Ecto neural progenitor cell (in vitro differentiated cells): Measurements from ENCODE around the gene MOB3A.
"Not testable (repeated sequence)": the region's sequence is repeated elsewhere in the genome, so short reads cannot be mapped to it uniquely, and the experiment has no call there.

Experiments used
- DNase-seq: peaks from one replicate; pipeline ENCODE4 v3.0.0-alpha.2; 2018; ENCODE audit warnings: low spot score

The MOB3A gene

DNA sequence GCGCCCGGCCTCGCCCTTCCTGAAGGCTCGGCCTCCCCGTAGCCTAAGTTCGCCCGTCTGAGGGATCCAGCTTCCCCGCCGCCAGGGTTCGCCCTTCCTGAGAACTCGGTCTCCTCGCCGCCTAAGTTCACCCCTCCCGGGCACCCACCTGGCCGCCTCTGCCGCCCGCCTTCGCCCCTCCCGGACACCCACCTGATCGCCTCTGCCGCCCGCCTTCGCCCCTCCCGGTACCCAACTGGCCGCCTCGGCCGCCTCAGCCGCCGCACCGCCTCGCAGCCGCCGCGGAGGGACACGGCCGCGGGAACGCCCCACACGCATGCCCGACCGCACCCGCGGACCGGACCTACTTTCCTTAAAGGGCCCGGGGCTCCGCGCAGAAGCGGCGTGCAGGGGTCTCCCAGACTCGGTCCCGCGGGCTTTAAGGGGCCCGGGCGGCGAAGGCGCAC is at the start of gene MOB3A:
TSS of gene MOB3A (minus strand) at position 293 of the 446 bp plus-strand sequence. CDS start 17,766 bp downstream, outside the sequence.
- DNase-seq, result no peak

DNA sequence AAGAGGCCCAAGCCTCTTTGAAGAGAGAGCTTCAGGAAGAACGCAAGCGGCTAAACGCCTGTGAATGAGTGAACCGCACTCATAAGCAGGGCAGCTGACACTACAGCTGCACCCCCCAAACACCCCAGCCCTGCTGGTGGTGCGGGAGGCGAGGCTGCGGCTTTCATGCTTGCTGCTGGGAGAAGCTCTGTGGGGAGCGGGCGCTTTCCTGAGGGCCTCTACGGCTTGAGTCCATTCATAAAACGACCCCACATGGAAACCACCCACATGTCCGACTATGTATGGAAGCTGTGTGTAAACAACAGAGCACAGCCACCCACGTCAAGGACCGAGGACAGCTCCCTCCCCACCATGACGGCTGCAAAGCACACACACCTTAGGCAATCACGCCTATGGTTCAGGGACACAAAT is 49.7 kb upstream of the MOB3A start:
- no peak for DNase-seq

DNA sequence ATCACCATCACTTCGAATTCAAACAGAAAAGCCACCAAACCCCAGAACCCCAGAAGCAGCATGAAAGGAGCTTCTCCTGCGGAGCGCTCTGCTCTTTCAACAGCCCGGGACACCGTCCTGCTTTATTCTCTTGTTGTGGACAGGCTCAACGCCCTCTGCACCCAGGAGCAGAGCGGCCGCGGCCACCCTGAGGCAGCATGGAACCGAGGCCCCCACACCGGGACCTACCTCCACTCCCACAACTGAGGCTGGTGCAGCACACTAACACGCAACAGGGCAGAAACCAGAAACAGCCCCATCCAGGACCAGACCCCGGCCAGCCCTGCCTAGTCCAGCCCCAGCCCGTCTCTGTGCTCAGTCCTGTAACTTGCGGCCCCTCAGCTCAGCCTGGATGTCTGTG is 48.1 kb upstream of the MOB3A start:
- DNase-seq, result no peak

DNA sequence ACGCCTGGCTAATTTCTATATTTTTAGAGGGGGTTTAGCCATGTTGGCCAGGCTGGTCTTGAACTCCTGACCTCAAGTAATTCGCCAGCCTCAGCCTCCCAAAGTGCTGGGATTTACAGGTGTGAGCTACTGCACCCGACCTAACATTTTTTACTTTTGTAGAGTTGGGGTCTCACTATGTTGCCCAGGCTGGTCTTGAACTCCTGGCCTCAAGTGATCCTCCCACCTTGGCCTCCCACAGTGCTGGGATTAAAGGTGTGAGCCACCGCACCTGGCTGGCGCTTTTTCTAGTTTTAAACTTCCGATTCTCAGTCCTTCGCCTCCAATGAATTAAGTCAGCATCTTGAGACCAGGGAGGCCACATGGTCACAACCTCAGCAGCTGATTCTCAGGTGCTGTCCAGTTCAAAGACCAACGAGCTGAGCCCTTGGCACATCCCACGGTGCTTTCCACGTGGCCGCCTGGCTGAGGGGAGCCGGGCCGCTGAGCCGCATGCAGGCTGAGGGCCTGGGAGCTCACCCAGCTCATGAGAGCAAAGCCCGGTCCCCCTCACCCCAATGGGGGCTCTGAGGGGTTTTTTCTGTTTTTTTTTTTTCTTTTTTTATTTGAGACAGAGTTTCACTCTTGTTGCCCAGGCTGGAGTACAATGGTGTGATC is 46.2 kb upstream of the MOB3A start:
- no peak for DNase-seq

DNA sequence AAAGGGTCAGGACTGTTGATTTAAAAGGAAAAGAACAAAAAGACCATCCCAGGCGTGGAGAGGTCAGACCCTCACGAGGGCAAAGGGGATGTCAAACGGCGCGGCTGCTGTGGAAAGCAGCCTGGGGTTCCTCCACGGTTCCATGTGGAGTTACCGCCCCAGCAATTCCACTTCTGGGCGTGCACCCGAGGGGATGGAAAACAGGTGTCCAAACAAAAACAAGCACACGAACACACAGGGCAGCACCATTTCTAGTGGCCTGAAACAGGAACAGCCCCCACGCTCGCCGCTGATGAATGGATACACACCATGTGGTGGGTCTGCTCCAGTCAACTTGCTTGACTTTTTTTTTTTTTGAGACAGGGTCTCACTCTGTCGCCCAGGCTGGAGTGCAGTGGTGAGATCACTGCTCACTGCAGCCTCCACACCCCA is 44.0 kb upstream of the MOB3A start:
- no peak for DNase-seq

DNA sequence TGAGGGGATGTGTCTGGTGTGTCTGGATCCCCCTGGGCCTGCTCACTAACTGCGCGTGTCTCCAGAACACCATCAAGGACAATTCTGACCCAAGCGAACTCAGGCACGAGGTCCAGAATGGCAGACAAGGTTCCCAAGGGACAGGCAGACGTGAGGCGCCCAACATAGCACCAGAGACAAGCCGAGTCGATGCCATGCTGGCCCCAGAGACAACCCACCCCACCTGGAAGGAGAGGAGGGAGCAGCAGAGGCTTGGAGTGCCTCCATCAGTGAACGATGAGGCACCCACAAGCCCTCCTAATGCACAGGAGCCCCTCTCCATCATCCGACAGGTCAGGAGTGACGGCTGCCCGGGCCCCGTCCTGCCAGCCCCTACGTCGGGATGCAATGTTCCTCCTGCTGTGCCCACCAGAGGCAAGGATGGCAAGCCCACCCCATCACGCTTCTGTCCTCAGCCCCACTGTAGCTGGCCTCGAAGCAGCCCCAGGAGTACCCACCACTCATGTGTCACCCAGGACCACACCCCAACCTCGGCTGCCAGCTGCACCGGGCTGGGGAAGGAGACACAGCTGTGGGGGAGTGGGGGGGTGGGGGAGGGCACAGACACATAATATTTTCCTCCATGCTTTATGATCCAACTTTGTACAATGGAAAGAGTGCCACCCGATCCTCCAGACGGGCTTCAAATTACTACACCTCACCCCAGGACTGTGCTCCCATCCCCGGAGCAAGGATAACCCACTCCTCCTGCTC is 43.4 kb upstream of the MOB3A start:
- DNase-seq, result no peak

DNA sequence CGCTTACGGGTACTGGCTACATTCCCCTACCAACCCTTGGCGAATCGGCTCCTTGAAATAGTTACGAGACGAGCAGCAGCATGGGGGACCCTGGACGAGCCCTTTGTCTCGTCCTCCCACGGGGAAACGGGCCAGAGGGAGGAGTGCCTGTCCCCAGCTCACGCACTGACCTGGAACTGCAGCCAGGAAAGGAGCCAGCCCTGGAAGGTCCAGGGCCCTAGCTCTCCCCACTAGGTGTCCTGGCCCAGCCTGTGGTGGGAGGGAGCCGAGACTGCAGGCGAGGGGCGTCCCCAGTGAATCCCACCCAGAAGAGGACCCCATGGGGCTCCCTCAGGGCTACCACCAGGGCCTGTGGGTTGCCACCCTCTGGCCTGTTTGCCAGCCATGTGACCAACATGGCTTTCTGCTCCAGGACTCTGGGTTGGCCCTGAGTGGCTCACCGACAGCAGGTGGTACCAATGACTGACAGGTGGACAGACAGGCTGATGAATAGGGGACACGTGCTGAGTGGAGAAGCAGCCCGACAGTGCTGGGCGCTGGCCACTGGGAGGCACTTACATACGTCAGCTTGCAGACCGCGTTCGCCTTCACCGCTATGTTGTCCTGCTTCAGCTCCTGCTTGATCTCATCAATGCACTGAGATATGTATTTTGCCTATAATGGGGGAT is 42.1 kb upstream of the MOB3A start:
- no peak for DNase-seq

DNA sequence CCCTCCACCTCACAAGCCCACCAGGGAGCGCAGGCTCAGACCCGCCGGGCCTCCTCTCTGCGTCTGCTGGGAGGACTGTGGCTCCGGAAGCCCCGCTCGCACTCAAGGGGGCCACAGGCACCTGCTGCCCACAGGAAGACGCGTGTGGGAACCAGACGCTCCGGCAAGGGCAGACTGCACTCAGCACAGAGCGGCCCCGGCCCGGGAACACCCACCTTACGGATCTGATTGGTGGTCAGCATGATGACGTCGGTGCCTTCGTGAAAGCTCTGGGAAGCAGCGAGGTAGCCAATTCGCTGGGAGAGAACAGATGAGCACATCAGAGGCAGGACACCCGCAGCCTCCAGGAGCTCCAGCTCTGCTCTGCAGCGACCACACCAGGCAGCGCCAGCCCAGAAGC is 40.7 kb upstream of the MOB3A start:
- no peak for DNase-seq

DNA sequence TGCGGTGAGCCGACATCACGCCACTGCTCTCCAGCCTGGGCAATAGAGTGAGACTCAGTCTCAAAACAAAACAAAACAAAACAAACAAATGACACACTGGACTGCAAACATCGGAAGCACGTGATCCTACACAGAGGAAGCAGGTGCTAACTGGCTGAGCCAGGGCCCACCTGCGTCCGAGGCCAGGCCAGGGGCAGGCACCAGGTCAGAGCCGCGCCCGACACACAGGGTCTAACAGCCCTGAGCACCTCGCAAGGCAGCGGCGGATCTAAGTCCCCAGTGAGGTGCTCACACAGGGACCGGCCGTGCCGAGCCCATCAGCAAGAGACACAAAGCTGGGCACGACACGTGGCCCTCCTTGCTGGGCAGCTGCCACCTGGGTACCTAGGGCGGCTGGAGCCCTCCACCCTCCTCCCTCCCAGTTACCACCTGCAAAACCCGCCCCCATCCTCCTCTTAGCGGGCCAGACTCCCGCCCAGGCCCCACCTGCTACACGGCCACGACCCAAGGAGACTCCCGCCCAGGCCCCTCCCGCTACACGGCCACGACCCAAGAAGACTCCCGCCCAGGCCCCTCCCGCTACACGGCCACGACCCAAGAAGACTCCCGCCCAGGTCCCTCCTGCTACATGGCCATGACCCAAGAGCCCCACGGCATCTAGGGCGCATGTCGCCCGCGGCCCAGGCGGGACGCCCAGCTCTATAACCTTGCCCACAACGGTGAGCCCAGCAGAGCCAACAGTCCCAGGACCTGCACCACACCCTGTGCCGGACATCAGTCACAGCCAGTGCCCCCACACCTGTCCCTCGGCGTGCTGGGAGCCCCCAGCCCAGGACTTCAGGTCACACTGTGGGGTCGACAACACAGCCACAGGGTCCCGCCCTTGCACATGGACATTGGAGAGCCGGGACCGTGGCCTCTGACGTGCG is 39.6 kb upstream of the MOB3A start:
- no peak for DNase-seq

DNA sequence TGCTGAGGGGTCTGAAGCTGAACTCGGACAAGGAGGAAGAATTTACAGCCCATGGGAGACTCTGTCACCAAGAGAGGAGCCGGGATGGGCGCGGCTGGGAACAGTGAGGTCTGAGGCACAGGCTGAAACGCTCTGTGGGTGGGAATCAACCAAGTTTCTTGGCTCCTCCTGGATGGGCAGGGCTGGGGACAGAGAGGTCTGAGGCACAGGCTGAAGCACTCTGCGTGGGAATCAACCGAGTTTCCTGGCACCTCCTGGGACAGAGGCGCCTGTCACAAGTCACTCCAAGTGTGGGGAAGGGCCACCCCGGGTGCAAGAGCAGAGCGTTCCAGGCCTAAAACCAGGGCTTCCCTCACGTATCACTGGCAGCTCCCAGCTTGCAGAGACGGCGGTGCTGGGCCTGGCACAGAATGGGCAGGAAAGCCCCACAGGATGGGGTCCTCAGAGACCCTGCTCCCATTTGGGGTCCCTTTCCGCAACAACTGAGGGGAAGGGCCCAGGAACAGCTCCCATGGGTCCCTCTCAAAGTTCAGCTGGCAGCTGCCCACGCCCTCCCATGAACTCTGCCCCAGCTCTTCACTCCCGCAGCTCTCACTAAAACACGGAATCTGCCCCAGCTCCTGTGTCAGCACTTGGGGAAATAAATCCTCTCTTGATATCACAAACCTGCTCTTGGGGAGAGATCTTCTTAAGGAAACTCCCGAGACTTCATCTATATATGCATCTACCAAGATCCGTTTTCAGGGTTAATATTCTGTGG is 36.8 kb upstream of the MOB3A start:
- DNase-seq, result no peak

DNA sequence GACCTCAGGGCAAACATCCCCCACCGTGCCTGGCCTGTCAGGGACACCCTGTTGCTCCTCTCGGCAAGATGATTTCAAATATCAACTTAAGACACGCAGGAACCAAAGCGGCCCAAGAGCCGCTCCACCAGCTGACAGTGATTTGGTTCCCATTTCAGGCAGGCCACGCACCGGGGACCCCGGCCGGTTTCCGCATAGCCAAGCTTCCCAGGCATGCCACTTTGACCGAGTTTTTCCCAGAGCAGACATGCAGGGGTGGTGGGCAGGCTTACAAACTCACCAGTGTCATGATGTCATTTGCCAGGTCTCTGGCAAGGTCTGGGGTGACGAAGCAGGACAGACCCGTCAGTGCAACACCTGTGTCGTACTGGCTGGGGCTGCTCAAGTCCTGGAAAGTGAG is 36.1 kb upstream of the MOB3A start:
- DNase-seq, result no peak

DNA sequence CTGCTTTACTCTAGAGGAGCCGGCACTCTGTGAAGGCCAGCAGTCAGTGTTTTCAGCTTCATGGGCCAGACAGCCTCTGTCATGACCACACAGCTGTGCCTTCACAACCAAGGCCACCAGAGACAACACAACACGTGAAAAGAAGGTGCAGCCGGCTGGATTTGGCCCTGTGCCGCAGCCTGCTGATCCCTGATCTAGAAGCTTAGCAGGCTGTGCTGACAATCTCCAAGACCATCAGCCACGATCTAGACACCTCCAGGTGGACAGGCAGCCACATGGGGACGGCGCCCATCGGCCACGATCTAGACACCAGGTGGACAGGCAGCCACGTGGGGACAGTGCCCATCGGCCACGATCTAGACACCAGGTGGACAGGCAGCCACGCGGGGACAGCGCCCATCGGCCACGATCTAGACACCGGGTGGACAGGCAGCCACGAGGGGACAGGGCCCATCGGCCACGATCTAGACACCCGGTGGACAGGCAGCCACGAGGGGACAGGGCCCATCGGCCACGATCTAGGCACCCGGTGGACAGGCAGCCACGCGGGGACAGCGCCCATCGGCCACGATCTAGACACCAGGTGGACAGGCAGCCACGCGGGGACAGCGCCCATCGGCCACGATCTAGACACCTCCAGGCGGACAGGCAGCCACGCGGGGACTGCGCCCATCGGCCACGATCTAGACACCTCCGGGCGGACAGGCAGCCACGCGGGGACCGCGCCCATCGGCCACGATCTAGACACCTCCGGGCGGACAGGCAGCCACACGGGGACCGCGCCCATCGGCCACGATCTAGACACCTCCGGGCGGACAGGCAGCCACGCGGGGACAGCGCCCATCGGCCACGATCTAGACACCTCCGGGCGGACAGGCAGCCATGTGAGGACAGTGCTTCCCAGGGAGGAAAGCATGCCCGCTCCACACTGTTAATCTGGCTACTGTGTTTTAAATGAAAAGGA is 35.2 kb upstream of the MOB3A start:
- DNase-seq, result not testable (repeated sequence)

DNA sequence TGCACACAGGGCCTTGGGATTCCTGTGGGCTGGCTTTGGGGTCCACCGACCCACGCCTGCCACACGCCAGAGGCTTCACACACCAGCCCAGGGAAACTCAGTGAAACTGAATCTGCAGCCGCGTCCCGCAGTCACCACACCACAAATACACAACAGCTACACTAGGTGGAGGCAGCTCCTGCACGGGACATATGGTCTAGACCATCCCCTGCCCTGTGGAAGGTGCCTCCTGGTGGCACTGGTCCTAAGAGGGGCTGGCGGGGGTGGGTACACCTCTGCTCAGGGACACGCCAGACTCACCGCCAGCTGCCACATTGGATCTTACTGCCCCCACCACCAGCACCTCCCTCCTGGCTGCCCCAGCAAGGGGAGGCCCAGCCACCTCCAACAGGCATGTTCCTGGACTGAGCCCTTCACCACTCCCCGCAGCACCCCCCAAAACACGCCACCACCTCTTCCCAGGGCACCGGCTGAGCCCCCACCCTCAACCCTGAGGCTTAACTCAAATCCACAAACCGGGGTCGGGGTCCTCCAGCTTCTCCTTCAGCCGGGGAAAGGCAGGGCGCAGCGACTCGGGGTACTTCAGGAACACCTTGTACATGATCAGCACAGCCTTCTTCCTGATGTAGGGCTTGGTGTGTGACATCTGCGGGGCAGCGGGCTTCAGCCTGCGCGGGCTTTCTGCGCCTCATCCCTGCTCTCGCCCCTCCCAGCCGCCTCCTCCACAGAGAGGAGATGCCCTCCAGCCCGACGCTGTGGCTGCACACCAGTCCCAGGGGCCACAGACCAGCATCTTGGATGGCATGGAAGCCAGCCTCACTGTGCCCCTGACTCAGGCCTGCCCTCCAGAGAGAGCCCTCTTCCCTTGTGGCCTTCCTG is 34.0 kb upstream of the MOB3A start:
- DNase-seq, result no peak

DNA sequence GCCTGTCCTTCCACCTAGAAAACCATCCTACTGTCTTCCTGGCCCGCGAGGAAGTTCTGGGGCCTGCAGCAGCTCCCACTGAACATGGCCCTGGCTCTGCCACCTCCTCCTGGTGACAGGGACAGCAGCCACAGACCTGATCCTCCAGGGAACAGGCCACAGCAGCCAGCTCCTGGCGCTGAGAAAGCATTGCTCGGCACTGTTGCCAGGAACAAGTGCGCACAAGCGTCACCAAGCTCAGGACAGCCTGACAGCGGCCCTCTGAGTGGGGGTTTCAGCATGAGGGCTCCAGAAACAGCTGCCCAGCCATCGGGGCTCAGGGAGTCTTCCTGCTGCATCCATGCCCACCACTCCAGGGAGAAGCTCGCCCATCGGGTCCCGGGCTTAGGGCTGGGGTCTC is 33.4 kb upstream of the MOB3A start:
- DNase-seq, result no peak

DNA sequence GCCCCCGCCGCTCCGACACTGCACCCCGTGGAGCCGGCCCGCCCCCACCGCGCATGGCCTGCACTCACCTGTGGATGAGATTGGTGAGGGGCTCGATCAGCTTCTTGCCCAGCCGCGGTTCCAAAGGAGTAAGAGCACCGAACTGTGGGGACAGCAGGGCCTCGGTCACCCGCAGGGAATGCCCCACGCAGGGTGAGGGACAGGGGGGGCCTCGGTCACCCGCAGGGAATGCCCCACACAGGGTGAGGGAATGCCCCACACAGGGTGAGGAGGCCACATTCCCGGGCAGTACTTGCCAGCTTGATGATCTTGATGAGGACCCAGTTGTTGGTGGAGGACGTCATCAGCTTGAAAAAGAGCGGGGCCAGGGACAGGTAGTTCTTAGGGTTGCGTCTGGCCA is 32.9 kb upstream of the MOB3A start:
- no peak for DNase-seq

DNA sequence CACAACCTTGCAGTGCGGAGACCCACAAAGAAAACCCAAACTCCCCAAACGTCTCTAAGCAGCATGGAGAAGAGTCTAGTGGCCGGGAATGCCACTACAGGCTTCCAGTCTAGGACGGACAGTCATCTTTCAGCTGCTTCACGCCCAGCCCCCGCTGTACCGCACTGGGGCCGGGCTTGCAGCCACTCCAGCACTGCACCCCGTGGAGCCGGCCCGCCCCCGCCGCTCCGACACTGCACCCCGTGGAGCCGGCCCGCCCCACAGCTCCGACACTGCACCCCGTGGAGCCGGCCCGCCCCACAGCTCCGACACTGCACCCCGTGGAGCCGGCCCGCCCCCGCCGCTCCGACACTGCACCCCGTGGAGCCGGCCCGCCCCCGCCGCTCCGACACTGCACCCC is 32.1 kb upstream of the MOB3A start:
- DNase-seq, result not testable (repeated sequence)

DNA sequence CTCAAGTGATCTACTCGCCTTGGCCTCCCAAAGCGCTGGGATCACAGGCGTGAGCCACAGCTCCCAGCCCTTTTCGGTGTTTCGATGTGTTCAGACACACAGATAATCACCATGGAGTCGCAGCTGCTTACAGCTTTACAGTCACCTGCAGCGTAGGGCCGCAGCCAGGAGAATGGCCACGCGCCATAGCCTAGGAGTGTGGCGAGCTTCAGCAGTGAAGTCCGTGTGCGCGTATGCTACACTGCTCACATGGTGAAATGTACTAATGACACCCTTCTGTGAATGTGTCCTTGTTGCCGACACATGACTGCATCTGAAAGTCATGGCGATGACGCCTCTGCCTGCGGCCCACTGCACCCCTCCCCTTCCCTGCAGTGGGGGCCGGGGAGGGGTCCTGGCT is 31.6 kb upstream of the MOB3A start:
- DNase-seq, result no peak

DNA sequence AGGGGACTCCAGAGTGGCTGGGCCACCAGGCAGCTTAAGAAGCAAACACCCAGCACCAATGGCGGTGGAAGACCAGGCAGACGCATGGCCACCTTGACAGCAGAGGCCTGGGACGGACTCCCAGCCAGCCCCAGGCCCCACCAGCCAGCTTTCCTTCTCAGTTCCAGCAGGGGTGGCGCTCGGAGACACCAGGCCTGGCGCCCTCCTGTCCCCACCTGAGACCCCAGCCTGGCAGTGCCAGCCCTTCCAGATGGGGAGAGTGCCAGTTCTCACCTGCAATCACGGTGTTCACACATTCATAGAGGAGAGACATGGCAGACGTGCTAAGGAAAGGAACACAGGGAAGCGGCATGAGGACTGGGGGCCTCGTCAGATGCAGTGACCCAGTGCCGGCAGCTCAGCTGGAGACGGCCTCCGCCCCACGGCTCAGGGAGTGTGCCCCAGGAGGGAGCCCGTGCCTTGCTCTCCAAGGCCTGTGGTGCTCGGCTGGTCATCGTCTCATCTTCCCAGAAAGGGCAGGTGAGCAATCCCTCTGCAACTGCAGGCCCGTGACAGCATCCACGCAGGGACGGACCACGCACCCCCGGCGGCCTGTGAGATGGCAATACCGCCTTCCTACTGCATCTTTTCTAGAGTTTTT is 30.9 kb upstream of the MOB3A start:
- DNase-seq, result no peak
